Esophagus squamous epithelium (tissue), 4 donors: Measurements from ENCODE around the gene H6PD.

ENCODE experiments used
- POLR2A ChIP-seq, 4 donors: fragments of 450-650 bp; IDR thresholded peaks; one replicate each; pipeline ENCODE4 v1.6.1; 2017; ENCODE audit warnings: antibody characterized with exemption in 4 of 4, mild to moderate bottlenecking in 4 of 4, moderate library complexity in 3 of 4
- TF ChIP-seq, protein P1 (sequence below), 6 experiments: fragments of 450-650 bp in 4 of 6; fragments of 200-600 bp in 2 of 6; sonication (generic) in 2 of 6; IDR thresholded peaks; one replicate each; pipeline ENCODE4 v1.5.1; 2016 to 2019; ENCODE audit warnings: antibody characterized with exemption in 6 of 6, mild to moderate bottlenecking in 4 of 6, moderate library complexity in 4 of 6

DNA sequence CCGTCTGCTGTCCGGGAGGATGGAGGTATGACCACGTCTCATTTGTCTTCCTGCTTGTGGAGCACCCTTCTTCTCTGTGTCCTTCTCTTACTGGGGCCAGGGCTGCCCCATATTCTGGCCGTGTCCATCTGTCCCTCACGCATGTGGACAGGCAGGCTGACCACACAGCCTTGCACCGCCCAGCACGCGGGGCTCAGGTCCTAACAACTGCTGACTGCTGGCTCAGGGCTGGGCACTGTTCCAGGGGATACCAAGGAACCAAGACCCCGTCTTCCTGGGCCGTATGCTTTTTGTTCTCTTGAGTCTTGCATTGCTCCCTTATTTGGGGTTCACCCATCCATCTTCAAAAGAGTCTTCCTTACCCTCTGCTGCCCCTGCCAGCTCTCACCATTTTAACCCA is 40.6 kb downstream of the H6PD start:
- no peak for TF ChIP-seq POLR2A (IDR thresholded peaks at IDR 0.05)
- TF ChIP-seq, protein P1, sequence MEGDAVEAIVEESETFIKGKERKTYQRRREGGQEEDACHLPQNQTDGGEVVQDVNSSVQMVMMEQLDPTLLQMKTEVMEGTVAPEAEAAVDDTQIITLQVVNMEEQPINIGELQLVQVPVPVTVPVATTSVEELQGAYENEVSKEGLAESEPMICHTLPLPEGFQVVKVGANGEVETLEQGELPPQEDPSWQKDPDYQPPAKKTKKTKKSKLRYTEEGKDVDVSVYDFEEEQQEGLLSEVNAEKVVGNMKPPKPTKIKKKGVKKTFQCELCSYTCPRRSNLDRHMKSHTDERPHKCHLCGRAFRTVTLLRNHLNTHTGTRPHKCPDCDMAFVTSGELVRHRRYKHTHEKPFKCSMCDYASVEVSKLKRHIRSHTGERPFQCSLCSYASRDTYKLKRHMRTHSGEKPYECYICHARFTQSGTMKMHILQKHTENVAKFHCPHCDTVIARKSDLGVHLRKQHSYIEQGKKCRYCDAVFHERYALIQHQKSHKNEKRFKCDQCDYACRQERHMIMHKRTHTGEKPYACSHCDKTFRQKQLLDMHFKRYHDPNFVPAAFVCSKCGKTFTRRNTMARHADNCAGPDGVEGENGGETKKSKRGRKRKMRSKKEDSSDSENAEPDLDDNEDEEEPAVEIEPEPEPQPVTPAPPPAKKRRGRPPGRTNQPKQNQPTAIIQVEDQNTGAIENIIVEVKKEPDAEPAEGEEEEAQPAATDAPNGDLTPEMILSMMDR (IDR thresholded peaks at IDR 0.05), result no peak
